GM12872 (cell line): Measurements from ENCODE around the gene DERL2.

Source experiments
- TF ChIP-seq, protein P1 (sequence below): IDR thresholded peaks from 3 replicates; pipeline ENCODE4 v1.5.1; 2011; ENCODE audit warnings: low read depth, mild to moderate bottlenecking, low read length, moderate library complexity; ENCODE audit not compliant: insufficient read depth

Gene DERL2

DNA sequence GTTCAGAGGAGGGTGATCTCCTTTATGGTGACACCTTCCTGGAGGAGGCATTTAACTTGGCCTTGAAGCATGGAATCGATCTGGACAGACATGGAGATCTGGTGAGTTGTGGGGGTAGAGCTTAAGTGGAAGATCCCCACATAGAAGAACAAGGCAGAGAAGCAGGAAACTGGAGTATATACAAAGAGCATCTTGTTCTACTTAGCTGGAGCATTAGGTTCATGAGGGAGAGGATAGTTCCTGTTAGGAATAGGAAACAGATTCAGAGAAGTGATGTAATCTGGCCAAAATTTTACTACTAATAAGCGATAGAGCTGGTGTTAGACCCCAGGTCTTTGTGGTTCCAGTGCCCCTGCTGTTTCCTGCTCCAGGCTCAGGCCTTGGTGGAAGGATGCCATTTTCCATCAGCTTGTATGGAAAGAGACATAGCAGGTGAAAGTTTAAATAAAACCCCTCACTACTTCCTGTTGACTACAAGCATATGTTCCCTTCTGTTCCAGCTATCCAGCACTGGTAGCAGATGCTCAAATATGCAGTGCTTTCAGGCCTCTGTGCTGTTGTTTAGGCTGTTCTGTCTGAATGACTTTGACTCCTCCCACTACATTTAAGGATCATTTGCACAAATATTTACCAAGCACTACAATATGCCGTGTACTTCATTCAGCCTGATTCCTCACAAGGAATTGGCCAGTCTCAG is 56.6 kb downstream of the DERL2 start:
- TF ChIP-seq, protein P1, sequence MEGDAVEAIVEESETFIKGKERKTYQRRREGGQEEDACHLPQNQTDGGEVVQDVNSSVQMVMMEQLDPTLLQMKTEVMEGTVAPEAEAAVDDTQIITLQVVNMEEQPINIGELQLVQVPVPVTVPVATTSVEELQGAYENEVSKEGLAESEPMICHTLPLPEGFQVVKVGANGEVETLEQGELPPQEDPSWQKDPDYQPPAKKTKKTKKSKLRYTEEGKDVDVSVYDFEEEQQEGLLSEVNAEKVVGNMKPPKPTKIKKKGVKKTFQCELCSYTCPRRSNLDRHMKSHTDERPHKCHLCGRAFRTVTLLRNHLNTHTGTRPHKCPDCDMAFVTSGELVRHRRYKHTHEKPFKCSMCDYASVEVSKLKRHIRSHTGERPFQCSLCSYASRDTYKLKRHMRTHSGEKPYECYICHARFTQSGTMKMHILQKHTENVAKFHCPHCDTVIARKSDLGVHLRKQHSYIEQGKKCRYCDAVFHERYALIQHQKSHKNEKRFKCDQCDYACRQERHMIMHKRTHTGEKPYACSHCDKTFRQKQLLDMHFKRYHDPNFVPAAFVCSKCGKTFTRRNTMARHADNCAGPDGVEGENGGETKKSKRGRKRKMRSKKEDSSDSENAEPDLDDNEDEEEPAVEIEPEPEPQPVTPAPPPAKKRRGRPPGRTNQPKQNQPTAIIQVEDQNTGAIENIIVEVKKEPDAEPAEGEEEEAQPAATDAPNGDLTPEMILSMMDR = no peak

DNA sequence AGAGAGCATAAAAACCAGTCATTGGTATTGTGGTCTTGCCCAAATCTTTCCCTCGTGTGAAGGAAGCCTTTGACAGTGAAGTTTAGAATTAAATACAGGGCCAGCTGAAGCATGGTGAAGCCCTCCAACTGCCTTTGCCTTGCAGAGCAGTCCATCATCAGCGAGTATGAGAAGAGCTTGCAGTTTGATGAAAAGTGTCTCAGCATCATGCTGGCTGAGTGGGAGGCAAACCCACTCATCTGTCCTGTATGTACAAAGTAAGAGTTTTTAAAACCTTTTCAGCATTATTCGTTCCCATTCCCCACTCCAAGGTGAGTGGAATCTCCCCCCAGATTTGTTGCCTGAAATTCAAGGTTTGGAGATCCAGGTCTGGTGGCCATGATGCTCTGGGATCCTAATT is 60.2 kb downstream of the DERL2 start:
- TF ChIP-seq, protein P1 = no peak

DNA sequence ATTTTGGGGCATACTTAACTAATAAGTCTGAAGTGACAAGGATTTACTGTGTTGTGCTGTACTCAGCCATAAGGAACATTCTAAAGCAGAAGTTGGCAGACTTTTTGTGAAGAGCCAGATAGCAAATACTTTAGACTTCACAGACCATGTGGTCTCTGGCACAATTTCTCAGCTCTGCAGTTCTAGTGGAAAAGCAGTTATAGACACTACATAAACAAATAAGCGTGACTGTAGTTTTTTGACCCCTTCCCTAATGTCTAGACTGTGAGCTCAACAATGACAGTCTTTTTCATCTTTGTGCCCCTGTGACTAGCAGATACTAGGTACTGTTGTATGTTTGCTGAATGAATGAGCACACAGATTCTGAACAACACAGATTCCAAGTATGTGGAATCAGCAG is 61.1 kb downstream of the DERL2 start:
- TF ChIP-seq, protein P1 = no peak

DNA sequence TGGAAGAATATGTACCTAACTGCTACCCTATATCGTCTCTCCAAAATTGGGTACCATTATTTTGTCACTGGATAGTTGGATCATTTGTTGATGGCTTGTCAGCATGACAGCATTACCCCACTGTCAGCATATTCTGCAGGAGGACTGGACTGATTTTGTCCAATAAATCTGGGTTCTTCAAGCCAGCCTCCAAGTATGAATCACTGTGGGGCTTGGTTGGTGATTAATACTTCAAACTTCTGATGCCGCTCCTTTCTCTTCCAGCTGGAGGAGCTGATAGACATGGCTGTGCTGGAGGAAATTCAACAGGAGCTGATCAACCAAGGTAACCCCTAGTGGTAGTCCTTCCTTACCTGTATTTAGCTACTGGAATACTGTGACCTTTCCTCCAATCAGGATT is 63.5 kb downstream of the DERL2 start:
- TF ChIP-seq, protein P1 = no peak
